ENCODE data around the gene OBSCN.

OBSCN gene

DNA sequence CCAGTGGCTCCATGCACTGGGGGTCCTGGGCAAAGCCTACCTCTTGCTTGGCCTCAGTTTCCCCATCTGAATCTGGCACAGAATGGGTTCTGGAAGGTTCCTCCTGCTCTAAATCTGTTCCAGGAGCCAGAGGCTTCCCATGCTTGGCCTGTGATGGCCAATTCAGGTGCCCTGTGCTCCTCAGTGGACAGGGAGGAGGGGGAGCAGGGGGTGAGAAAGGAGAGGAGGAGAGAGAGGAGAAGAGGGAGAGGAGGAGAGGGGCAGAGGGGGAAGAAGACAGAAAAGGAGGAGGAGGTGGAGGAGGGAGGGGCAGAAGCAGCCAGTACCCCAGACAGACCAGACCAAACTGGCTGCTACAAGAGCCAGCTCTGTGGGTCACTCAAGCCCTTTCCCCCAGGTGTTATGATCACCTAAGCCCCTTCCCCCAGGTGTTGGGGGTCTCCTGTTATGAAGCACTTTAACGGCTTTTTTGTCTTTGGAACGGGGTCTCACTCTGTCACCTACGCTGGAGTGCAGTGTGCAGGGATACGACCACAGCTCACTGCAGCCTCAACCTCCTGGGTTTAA is 155.1 kb downstream of the OBSCN start:
- TF ChIP-seq CTCF (conservative IDR thresholded peaks at IDR 0.05): no peak
- H3K27ac ChIP-seq: no peak overlapping the region

DNA sequence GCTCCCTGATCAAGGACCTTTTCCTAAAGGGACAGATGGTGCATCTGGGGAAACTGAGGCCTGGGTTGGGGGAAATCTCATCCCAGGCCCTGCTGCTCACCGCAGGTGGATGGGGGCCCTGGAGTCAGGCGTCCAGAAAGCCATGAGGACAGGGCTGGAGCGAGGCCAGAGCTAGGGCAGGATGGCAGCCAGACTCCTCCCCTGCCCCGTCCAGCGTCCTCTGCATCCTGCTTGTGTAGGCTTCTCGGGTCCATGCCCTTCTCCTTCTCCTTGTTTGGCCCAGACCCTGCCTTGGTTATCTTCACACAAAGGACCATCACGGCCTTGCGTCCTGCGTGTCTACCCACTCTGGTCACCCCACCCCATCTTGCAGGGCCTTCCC is 155.8 kb downstream of the OBSCN start:
- TF ChIP-seq CTCF (conservative IDR thresholded peaks at IDR 0.05): no peak
- H3K27ac ChIP-seq: no peak overlapping the region

DNA sequence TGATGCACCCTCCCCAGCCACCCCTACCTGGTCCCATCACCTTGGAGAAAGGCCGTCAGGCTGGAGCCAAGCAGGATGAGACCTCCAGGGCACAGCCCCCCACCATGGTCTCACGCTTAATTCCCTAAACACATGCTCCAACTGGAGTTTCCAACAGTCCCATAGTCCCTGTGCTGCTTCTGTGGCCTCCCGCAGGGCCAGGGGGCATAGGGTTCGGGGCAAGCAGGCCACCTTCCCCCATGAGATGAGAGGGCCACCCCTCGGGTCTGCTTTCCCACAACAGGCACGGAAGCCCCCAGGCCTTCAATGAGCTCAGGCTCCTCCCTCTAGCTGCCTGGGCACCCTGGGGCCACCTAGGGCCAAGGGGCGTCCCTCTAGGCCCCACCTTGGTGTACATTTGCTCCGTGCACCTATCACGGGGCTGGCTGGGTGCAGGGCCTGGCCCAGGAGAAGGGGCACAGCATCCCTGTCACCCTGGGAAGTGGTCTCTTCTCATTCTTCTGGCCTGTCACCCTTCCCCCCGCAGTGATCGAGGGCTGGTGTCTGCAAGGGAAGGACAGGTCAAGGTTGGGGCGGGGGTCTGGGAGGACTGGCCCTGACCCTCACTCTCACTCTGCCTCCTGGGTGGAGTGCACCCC is 156.3 kb downstream of the OBSCN start:
- H3K27ac ChIP-seq: no peak overlapping the region
- TF ChIP-seq CTCF (conservative IDR thresholded peaks at IDR 0.05): no peak

DNA sequence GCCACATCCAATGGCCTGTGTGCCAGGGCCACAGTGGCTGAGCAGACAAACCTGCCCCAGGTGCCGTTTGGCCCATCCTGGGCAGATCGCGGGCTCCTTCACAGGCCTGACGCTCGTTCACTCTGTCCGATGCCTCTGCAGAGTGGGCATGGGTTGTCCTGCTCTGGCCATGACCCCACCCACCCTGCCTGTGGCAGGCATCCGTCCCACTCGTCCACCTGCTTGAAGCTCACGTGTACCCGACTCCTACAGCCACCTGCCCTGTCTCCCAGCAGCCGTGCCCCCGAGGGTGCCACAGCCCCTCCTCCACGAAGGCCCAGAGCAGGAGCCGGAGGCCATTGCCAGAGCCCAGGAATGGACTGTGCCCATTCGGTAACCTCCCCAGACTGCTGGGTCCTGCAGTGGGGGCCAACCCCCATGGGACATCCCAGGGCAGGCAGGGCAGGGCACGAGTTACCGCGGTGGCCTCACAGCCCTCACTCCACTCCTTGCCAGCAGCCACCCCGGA is 156.9 kb downstream of the OBSCN start:
- H3K27ac ChIP-seq: no peak overlapping the region
- no peak for TF ChIP-seq CTCF (conservative IDR thresholded peaks at IDR 0.05)

- no peak overlapping the region for H3K27ac ChIP-seq
- no peak for TF ChIP-seq CTCF (conservative IDR thresholded peaks at IDR 0.05)
Observed at GRCh38 chr1:228365271-228366061, 157.6 kb downstream of the OBSCN start.

- TF ChIP-seq CTCF (conservative IDR thresholded peaks at IDR 0.05): no peak
Observed at GRCh38 chr1:228366062-228366865, 158.4 kb downstream of the OBSCN start.

More at GRCh38 chr1:228366062-228366865, 158.4 kb downstream of the OBSCN start:
- H3K27ac ChIP-seq: no peak overlapping the region

All from VCaP (cell line).